ENCODE data around the gene ELMO3. TPM values are rescaled to one million over a fixed set of nuclear protein-coding genes. Genes with fewer than 3 reads are reported as not detected.

ELMO3 gene
- total RNA-seq, 4 donors from 2014 or later, result 30.1 to 35.9 (median 32.9) TPM

DNA sequence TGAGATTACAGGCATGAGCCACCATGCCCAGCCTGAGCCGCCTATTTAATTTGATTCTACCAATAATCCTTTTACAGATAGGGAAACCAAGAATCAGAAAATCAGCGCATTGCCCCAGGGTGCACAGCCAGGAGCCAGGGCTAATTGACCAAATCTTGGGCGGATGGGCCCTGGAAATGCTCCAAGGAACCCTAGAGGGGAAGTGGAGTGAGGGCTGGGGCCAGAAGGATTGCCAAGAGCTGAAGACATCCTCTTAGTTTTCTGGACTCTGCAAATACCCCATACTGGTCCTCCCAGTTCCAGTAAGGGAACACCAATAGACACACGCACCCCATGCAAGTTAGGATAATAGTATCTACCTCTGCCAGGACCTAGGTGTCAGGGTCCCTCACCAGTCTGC, 44.5 kb downstream of the ELMO3 start:
- WGBS, 2 donors, result 76 to 80% methylated on average over 4 of the region's 4 CpGs
- H3K27ac ChIP-seq, result peak overlapping the region; percentile 81 to 95 (median 84)
- H3K9me3 ChIP-seq, result no peaks in the 10 kb centered on the region
- H3K4me3 ChIP-seq, result no peak overlapping the region
- DNase-seq, result no peak
- intact Hi-C loops (cut with DNase I), result no loop called here
- TF ChIP-seq POLR2A (IDR thresholded peaks at IDR 0.05), result no peak
- TF ChIP-seq, protein P1, sequence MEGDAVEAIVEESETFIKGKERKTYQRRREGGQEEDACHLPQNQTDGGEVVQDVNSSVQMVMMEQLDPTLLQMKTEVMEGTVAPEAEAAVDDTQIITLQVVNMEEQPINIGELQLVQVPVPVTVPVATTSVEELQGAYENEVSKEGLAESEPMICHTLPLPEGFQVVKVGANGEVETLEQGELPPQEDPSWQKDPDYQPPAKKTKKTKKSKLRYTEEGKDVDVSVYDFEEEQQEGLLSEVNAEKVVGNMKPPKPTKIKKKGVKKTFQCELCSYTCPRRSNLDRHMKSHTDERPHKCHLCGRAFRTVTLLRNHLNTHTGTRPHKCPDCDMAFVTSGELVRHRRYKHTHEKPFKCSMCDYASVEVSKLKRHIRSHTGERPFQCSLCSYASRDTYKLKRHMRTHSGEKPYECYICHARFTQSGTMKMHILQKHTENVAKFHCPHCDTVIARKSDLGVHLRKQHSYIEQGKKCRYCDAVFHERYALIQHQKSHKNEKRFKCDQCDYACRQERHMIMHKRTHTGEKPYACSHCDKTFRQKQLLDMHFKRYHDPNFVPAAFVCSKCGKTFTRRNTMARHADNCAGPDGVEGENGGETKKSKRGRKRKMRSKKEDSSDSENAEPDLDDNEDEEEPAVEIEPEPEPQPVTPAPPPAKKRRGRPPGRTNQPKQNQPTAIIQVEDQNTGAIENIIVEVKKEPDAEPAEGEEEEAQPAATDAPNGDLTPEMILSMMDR (IDR thresholded peaks at IDR 0.05), result no peak
- H3K4me1 ChIP-seq, result peaks cover 30 to 80% (median 54%) of the 10 kb centered on the region in 3 donors
- H3K27me3 ChIP-seq, result peaks cover 0 to 8% (median 0%) of the 10 kb centered on the region in 4 donors
- H3K36me3 ChIP-seq, result peaks cover 0 to 12% (median 4%) of the 10 kb centered on the region in 3 donors

DNA sequence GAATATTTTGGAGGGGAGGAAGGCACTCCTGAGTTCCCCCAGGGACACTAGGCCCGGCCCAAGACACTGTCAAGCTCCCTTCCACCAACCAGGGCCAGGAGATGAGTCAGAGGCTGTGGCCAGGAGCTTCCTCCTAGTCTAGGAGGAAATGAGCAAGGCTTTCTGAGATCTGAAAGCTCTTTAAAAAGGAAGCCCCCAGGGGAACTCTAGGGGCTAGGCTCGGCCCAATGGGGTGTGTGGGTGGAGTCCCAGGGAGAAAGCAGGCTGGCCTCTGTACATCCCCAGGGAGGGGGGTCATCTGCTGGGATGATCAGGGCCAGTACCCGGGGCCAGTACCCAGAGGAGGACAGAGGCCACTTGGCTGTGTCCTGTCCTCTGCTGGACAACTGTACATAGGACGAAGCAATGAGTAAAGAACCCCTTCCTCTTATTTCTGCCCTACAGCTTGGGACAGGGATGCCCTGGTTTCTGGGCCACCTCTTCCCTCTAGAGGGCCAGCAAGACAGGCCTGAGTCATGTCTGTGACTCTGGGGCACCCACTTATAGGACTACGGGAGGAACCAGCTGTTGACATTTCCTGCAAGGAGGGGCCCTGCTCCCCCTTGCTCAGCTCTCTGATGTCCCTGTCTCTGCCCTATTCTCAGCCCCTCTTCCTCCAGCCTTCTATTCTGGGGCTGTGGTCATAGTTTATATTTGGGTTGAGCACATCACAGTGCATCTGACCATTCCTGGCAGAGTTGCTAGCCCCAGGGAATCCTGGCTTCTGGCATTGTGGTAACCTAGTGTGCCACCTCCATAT, 45.7 kb downstream of the ELMO3 start:
- Histone ChIP-seq H3K4me1 (peaks cover 40 to 92% (median 59%) of the 10 kb centered on the region in 3 donors), H3K4me3 (peak overlapping the region in 2 of 4 donors; percentile 58 to 76)
- intact Hi-C loops (cut with DNase I), result no loop called here

DNA sequence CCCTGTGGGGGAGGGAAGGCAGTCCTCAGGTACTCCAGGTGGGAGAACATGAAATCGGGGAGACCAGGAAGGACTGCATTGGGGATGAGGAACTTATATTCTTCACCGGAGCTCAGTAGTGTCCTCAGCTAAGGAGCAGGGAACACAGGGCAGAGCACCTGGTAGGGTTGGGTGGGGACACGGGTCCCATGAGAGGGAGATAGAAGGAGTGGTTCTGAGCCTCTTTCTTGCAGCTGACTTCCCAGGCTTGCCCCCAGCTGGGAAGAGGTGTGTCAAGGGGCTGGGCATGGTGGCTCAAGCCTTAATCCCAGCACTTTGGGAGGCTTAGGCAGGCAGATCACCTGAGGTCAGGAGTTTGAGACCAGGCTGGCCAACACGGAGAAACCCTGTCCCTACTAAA, 46.3 kb downstream of the ELMO3 start:
- no peak for TF ChIP-seq POLR2A (IDR thresholded peaks at IDR 0.05)
- TF ChIP-seq, protein P1 (IDR thresholded peaks at IDR 0.05), result no peak
- H3K4me1 ChIP-seq, result peaks cover 40 to 93% (median 59%) of the 10 kb centered on the region in 3 donors
- peak overlapping the region; percentile 81 to 95 (median 84) for H3K27ac ChIP-seq
- no peaks in the 10 kb centered on the region for H3K9me3 ChIP-seq
- WGBS, 2 donors, result 74% methylated on average over 3 of the region's 4 CpGs; no CpG with 5 or more reads in 1 of the 2 donors
- H3K4me3 ChIP-seq, result peak overlapping the region in 2 of 4 donors; percentile 58 to 76
- H3K36me3 ChIP-seq, result no peaks in the 10 kb centered on the region
- no peak for DNase-seq
- H3K27me3 ChIP-seq, result peaks cover 0 to 25% (median 2%) of the 10 kb centered on the region in 4 donors
- intact Hi-C loops (cut with DNase I), result no loop called here

More for the DNA sequence above, 45.7 kb downstream of the ELMO3 start:
- Histone ChIP-seq H3K27ac (peak overlapping the region; percentile 81 to 95 (median 84)), H3K9me3 (no peaks in the 10 kb centered on the region), H3K36me3 (peaks cover 0 to 1% (median 0%) of the 10 kb centered on the region in 3 donors), H3K27me3 (peaks cover 0 to 19% (median 2%) of the 10 kb centered on the region in 4 donors)
- peak; percentile 40 for DNase-seq
- WGBS, 2 donors, result 18 to 27% methylated on average over 4 of the region's 5 CpGs
- peak in 1 of 4 donors; percentile 12 for TF ChIP-seq POLR2A (IDR thresholded peaks at IDR 0.05)
- TF ChIP-seq, protein P1 (IDR thresholded peaks at IDR 0.05), result peak in 1 of 6 experiments; percentile 26

DNA sequence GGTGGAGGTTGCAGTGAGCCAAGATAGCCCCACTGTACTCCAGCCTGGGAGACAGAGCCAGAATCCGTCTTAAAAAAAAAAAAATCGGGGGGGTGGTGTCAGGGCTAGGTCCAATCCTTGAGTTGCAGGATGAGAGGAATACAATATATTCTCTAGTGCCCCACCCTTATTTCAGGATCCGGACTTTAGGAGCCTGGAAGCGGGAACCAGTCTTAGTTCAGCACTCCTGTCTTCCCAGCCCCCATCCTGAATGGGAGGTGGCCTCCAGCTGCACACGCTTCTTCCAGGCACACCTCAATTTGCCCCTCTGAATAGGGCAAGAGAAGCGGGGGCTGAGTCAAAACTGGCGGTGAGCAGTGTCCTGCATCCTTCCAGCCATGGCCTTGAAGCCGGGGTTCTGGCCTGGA, 46.7 kb downstream of the ELMO3 start:
- H3K27me3 ChIP-seq, result peaks cover 0 to 30% (median 2%) of the 10 kb centered on the region in 4 donors
- 0 to 3% methylated on average over 2 to 5 of the region's 8 CpGs for WGBS, 2 donors
- H3K9me3 ChIP-seq, result no peaks in the 10 kb centered on the region
- intact Hi-C loops (cut with DNase I), result no loop called here
- TF ChIP-seq POLR2A (IDR thresholded peaks at IDR 0.05), result no peak
- TF ChIP-seq, protein P1 (IDR thresholded peaks at IDR 0.05), result no peak
- no peak for DNase-seq
- peaks cover 40 to 88% (median 54%) of the 10 kb centered on the region in 3 donors for H3K4me1 ChIP-seq
- H3K4me3 ChIP-seq, result peak overlapping the region; percentile 49 to 76 (median 64)
- no peaks in the 10 kb centered on the region for H3K36me3 ChIP-seq
- peak overlapping the region; percentile 81 to 95 (median 84) for H3K27ac ChIP-seq

All from esophagus squamous epithelium (tissue), 5 donors.